Astrocyte (in vitro differentiated cells and primary cell): ENCODE data around the gene GPR156.

ENCODE experiments used
- CTCF ChIP-seq: IDR thresholded peaks from 2 replicates; pipeline ENCODE4 v1.5.1; 2011; ENCODE audit warnings: low read depth, mild to moderate bottlenecking, inconsistent platforms, low read length, moderate library complexity; ENCODE audit not compliant: insufficient read depth
- EZH2 ChIP-seq: IDR thresholded peaks from 2 replicates; pipeline ENCODE4 v1.6.1; 2012; ENCODE audit warnings: mild to moderate bottlenecking, low read length, inconsistent platforms; ENCODE audit not compliant: insufficient read depth

GRCh38 chr3:120263792-120264191 is 21.2 kb downstream of the GPR156 start:
- no peak for TF ChIP-seq CTCF
- TF ChIP-seq EZH2, result no peak
